Upper lobe of left lung (tissue), 4 donors: ENCODE measurements around the gene ADAMTS19.

Experiments
- POLR2AphosphoS5 ChIP-seq, 2 donors: sonication (generic); formaldehyde crosslinking; IDR thresholded peaks; one replicate each; pipeline ENCODE4 v1.5.1; 2017; ENCODE audit warnings: antibody characterized with exemption in 2 of 2
- TF ChIP-seq, protein P1 (sequence below), 6 experiments: fragments of 450-650 bp in 4 of 6; fragments of 200-600 bp in 2 of 6; sonication (generic) in 2 of 6; IDR thresholded peaks; one replicate each; pipeline ENCODE4 v1.5.1; 2016 to 2019; ENCODE audit warnings: antibody characterized with exemption in 6 of 6

- TF ChIP-seq, protein P1, sequence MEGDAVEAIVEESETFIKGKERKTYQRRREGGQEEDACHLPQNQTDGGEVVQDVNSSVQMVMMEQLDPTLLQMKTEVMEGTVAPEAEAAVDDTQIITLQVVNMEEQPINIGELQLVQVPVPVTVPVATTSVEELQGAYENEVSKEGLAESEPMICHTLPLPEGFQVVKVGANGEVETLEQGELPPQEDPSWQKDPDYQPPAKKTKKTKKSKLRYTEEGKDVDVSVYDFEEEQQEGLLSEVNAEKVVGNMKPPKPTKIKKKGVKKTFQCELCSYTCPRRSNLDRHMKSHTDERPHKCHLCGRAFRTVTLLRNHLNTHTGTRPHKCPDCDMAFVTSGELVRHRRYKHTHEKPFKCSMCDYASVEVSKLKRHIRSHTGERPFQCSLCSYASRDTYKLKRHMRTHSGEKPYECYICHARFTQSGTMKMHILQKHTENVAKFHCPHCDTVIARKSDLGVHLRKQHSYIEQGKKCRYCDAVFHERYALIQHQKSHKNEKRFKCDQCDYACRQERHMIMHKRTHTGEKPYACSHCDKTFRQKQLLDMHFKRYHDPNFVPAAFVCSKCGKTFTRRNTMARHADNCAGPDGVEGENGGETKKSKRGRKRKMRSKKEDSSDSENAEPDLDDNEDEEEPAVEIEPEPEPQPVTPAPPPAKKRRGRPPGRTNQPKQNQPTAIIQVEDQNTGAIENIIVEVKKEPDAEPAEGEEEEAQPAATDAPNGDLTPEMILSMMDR (IDR thresholded peaks at IDR 0.05): no peak
- TF ChIP-seq POLR2AphosphoS5 (IDR thresholded peaks at IDR 0.05): no peak
Measured at GRCh38 chr5:129460672-129460935, 506 bp downstream of the ADAMTS19 start.
